Stimulated activated CD4-positive, alpha-beta T cell treated with anti-CD3 and anti-CD28 coated beads, TNF-alpha, amount 100 ng/mL, for 48 hours (primary cell): ENCODE data around the gene TMEM156.
"Not testable (repeated sequence)": the region's sequence is repeated elsewhere in the genome, so short reads cannot be mapped to it uniquely, and the experiment has no call there.

Experiments
- DNase-seq, 3 donors: peaks; one replicate each; pipeline ENCODE4 v3.0.0-alpha.2; 2020; ENCODE audit warnings: low read depth in 3 of 3

TMEM156 gene

DNA sequence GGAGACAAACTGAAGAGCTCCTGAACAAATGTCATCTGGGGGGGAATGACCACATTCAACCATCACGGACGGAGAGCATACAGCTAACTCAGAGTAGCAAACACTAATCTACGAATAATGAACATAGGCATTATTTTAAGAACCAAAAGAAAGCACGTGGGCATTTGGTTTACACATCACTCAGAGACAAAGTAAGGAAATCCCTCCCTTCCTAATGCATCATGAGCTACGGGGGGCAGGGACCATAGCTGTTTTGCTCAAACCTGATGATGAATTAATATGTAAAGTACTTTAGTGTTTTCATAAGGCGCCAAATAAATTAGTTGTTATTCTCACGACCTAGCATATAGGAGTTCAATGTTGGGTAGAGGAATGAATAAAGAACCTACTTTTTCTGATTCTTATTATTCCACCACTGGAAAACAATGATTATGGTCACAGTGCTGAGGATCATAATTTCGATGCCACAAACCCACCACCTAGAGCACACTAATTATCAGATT, 11.7 kb upstream of the TMEM156 start:
- no peak for DNase-seq

GRCh38 chr4:39043058-39043860, 11.1 kb upstream of the TMEM156 start:
- DNase-seq, result no peak

DNA sequence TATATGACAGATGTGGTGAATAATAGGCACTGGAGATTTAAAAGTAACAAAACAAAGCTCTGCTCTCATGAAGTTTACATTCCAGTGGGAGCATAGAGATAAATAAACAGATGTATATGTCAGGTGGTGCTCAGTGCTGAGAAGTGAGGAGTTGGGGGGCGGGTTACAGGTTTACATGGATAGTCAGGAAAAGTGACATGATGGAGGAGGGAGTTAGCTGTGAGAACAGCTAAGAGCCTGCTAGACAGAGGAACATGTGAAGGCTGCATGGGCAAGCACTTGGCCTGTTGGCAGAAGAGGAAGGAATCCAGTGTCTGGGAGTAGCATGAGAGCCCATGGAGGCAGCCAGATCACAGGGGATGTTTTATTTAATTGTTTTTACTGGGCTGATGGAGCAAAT, 10.2 kb upstream of the TMEM156 start:
- no peak for DNase-seq

- DNase-seq, result no peak
Measured at GRCh38 chr4:39039108-39039507, 6.9 kb upstream of the TMEM156 start.

DNA sequence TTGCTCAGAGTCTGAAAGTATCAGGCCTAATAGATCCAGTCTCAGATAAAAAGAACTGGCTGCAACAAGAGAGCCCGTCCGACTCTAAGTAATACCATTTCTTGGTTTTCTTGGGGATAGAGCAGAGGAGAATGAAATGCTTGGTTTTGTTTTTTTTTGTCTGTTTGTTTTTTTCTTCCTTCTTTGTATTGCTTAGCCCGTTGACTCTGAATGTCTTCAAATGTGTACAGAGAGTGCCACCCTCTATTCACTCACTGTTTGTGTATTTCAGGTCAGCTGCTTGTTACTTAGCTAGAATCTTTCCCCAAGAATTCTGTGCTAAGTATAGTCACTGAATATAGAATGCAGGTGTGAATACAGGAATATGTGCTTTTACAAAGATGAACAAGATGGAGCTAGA, 5.7 kb upstream of the TMEM156 start:
- no peak for DNase-seq

GRCh38 chr4:39037491-39037825, 5.2 kb upstream of the TMEM156 start:
- DNase-seq, result no peak

GRCh38 chr4:39036172-39036571, 4.0 kb upstream of the TMEM156 start:
- no peak for DNase-seq

- DNase-seq, result not testable (repeated sequence)
Measured at GRCh38 chr4:39031590-39032020, 604 bp downstream of the TMEM156 start.

DNA sequence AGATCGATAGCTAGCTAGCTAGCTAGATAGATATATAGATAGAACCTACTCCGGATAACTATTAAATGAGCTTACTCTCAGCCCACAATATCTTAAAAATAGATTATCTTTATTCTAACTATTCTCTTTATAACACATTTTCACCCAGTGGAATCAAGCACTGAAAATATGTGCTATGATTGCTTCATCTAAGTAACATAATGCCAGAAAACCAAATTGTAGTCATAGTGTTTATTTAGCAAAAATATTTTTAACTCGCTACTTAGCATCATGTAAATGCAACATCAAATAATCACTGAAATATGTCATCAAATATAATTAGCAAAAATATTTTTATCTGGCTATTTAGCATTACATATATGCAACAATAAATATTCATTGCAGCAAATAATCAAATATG, 1.5 kb downstream of the TMEM156 start:
- no peak for DNase-seq

DNA sequence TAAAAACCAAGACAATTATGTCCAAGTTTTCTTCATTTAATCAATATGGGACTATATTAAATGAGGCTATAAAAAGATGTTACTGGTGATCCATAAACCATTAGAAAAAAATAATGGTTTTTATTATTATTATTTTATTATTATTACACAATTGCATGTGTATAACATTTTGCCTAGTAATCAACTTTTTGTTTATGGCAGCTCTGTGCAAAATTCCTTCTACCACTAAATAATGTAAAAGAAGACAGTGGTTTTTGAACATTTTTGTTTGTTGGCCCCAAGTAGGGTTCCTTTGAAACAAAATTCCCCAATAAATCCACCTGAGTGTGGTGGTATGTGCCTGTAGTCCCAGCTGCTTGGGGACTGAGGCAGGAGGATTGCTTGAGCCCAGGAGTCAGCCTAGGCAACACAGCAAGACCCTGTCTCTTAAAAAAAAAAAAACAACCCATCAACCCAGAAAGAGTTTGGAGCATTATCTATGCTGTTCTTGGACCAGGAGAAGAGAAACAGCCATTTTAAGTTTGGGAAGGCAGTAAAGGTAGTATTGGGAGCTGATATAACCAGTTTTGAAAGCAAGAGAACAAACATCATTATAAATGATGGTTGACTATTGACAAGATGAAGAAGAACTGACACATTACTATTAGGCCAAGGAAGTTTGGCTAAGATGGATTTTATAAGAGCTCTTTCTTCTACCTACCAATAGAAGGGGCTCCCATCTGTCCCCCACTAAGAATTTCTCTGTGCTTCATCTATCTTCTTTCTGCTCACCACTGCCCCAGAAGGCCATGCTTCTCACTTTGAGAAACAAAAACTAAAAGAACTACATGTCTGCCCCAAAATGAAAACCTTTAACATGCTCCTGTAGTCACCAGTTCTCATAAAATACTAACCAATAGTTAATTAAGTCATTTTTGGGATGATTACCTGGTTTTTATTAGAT, 2.2 kb downstream of the TMEM156 start:
- DNase-seq, result no peak

DNA sequence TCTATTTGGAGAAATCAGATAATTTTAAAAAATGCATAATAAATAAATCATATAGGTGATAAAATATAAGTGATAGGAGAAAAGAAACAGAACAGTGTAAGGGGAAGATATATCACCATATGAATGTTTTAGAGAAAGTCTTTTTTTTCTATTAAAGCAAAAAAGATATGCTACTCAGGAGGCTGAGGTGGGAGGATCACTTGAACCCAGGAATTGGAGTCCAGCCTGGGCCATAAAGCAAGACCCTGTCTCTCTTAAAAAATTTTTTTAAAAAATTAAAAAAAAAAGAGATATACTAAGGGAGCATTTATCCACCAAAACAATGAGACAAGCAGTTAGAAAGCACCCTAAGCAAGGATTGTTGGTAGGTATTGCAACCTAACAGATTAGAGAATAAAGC, 6.1 kb downstream of the TMEM156 start:
- no peak for DNase-seq

DNA sequence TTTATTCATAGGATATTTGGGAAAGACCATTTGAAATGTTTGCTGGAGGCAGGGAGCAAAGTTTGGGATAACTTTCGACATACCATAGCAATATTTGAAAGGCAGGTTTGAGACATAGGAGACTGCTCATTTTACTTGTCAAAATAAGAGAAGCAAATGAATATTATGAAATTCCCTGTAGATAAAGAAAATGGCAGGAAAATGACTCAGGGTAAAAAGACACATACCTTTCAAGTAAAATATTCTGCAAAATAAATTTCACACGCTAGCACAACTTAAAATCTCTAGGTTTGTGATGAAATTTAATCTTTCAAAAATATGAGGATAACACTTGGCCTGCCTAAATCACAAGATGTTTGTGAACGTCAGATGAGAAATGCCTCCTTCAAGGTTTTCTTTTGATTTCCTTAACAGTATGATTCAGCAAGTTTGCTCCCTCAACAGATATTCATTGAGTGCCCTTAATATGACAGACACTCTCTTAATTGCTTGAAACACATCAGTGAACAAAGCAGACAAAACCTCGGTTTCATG, 6.6 kb downstream of the TMEM156 start:
- no peak for DNase-seq

- DNase-seq, result no peak
Measured at GRCh38 chr4:39024311-39024865, 7.8 kb downstream of the TMEM156 start.

DNA sequence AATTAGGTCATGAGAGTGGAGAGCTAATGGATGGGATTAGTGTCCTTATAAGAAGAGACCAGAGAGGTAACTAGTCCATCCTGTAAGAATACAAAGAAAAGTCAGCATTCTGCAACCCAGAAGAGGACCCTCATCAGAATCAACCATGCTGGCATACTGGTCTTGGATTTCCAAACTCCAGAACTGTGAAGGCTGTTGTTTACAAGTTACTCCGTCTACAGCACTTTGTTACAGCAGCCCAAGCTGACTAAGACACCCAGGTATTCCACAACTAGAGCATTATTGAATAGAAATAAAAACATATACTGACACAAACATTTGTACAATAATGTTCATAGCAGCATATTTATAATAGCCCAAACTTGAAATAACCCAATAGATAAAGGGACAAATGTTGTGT, 9.2 kb downstream of the TMEM156 start:
- no peak for DNase-seq

GRCh38 chr4:39022241-39022640, 10.0 kb downstream of the TMEM156 start:
- no peak for DNase-seq

DNA sequence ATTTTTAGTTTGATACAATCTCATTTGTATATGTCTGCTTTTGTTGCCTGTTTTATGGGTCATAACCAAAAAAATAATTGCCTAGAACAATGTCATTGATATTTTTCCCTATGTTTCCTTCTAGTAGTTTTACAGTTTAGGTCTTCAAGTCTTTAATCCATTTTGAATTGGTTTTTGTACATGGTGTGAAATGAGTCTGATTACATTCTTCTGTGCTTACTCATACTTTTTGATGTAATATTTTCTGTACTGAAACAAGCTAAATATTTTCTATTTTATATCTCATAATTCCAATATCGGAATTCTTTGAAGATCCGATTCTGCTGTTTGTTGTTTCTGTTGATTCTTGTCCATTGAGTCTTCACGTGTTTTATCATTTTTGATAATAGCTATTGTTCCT, 10.6 kb downstream of the TMEM156 start:
- DNase-seq, result no peak

DNA sequence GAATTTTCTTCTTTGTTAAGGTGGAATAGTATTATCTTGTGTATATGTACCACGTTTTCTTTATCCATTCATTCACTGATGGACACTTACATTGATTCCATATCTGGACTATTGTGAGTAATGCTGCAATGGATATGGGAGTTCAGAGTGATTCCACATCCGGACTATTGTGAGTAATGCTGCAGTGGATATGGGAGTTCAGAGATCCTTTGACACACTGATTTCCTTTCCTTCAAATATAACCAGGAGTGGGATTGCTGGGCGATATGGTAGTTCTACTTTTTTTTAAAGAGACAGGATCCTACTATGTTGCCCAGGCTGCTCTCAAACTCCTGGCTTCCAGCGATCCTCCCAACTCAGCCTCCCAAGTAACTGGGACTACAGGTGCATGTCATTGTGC, 12.1 kb downstream of the TMEM156 start:
- DNase-seq, result no peak

DNA sequence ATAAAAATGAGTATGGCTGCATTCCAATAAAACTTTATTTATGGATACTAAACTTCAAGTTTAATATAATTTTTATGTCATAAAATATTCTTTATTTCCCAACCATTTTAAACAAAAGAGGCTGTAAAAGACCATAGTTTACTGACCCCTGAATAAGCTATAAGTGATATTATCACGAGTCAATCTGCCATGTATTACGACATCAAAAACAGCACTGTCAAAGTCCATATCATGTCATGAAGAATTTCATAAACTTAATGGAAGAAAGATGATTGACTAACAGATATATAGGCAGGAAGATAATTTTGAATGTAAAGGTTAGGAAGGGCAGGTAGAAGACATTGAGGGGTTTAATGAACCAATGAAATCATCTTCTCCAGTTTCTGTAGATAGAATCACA, 18.2 kb downstream of the TMEM156 start:
- no peak for DNase-seq

DNA sequence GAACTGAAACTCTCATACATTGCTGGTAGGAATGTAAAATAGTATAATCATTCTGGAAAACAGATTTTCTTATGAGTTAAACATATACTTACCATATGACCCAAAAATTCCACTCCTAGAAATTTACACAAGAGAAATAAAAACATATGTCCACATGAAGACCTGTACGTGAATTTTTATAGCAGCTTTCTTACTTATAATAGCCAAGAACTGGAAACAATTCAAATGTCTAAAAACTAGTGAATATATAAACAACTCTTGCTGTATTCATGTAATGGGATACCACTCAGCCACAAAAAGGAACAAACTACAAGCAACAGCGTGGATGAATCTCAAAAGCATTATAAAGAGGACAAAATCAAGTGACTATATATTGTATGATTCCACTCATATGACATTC, 27.5 kb downstream of the TMEM156 start:
- DNase-seq, result no peak

DNA sequence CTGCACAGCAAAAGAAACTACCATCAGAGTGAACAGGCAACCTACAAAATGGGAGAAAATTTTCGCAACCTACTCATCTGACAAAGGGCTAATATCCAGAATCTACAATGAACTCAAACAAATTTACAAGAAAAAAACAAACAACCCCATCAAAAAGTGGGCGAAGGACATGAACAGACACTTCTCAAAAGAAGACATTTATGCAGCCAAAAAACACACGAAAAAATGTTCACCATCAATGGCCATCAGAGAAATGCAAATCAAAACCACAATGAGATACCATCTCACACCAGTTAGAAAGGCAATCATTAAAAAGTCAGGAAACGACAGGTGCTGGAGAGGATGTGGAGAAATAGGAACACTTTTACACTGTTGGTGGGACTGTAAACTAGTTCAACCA, 30.2 kb downstream of the TMEM156 start:
- not testable (repeated sequence) for DNase-seq

DNA sequence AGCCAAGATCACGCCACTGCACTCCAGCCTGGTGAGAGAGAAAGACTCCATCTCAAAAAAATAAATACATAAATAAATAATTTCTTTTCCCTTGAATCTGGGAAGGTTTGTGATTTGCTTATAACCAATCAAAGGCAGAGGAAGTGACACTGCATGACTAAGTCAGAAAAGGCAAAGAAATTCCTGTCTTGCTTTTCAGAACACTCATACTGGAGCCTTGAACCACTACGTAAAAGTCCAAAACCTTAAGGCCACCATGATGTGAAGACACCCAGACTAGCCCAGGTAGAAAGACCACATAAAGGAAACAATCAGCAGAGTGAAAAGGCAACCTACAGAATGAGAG, 36.6 kb downstream of the TMEM156 start:
- DNase-seq, result no peak

- no peak for DNase-seq
Measured at GRCh38 chr4:38994135-38994534, 38.1 kb downstream of the TMEM156 start.
